ENCODE measurements around the gene RBM18.

Gene RBM18

DNA sequence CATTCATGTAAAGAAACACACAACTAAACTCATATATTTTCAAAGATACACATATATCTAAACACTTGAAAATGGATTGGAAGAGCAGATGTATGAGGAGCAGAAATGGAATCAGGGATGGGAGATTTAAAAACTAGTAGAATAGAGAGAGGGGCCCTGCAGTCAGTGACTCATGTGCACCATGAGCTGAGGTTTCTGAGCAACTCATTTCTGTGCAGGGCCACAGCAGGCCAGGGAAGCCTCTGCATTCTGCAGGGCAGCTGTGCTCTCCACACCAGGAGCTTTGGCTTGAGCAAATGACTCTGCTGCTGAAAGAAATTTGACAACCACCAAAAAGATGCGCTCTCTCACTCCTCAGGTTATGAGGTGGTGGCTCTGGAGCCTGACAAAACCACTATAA lies 63.0 kb downstream of the RBM18 start:
- DNase-seq = no peak

DNA sequence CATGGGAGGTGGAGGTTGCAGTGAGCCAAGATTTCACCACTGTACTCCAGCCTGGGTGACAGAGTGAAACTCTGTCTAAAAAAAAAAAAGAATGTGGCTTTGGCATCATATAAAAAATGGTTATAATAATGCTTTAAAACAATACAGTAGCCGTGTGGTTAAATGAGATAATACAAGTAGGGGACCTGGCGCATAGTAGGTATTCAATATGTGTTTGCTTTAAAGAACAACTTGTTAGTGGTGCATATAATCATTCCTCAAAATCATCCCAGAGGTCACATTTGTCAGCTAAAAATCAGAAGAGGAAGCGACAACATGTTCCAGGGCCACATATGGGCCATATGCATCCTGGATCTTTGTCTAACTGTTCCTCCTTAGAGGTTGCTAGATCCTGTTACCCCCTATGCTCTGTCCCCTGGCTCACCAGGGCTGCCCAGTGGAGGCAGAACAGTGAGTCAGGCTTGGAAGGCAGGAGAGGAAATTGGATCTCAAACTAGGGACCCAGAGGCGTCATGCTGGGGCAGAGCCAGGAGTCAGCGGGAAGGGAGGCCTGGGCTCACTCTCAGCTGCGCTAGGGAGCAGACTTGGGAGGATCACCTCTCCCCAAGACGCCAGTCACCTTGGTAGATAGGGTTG lies 63.6 kb downstream of the RBM18 start:
- DNase-seq = no peak

DNA sequence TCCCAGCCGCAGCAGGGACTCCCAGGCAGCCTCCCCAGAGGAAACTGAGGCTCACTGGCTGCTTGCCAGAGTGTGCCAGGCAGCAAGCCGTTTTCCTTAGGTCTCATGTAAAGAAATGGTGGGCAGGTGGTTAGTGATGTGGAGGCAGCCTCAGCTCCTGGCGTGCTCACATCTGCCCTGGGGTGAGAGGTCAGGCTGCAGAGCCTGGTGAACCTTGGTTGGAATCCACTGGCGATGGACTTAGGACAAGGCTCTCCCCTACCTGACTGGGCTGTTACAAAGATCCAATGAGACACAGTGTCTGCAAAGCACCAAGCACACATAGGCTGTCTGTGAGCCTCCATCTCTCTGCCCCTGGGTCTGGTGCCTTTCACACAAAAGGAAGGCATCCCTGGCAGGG lies 66.8 kb downstream of the RBM18 start:
- DNase-seq = no peak

DNA sequence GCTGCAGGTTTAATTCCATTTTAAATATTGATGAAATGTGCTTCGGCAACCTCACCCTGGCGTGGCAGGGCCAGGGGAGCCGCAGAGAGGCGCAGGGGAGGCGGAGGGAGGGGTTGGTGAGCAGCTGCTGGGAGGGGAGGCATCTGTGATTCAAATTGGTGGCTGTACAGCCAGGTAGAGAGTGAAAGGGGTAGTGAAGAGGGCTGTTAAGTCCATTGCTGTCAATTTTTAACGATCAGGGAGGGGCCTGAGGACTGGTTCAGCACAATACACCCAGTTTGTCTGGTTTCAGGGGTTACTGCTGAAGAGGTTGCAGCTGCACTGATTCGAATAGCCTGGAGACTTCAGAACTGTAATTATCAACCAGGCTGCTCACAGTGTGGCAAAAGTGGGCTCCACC lies 67.2 kb downstream of the RBM18 start:
- DNase-seq = peak; percentile 15

DNA sequence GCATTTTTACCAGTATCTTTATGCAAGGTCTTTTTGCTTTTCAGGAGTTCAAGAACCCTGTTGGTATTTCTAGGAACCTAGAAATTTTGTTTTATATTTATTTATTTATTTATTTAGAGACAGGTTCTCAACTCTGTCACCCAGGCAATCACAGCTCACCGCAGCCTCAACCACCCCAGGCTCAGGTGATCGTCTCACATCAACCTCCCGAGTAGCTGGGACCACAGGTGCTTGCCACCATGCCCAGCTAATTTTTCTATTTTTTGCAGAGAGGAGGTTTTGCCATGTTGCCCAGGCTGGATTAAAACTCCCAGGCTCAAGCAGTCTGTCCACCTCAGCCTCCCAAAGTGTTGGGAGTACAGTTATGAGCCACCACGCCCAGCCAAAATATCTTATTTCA lies 68.8 kb downstream of the RBM18 start:
- DNase-seq = no peak

DNA sequence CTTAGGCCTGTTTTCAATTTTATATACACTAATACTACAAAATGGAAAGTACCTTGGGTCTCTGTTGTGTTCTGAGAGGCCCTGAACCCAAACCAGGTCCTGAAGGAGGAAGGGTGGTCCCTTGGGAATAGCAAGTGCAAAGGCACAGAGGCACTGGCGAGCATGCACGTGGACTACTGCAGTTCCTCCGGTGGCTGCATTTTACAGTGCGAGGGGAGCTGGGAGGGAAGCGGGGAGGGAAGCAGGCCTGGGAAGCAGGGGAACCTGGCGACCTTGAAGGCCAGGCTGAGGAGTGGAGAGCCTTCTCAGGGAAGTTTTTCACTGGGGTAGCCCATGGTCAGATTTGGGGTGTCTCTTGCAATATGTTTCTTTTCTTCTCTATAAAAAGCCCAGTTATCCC lies 71.0 kb downstream of the RBM18 start:
- no peak for DNase-seq

DNA sequence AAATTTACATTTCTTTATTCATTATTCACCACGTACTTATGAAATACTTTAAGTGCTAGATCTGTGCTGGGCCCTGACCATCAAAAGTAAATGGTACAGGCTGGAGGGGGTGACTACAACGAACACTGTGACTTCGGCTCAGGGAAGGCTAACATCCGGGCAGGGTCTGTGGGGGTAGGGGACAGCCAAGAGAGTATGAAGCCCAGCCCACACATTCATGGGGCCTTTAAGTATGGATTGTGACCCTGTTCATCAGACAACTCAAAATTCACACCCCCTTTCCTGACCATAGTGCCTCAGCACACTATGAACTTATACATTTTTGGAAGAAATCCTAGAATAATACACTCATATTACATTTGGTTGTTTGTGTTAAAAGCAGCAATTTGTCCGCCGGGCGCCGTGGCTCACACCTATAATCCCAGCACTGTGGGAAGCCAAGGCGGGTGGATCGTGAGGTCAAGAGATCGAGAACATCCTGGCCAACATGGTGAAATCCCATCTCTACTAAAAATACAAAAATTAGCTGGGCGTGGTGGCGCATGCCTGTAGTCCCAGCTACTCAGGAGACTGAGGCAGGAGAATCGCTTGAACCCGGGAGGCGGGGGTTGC lies 71.6 kb downstream of the RBM18 start:
- no peak for DNase-seq

DNA sequence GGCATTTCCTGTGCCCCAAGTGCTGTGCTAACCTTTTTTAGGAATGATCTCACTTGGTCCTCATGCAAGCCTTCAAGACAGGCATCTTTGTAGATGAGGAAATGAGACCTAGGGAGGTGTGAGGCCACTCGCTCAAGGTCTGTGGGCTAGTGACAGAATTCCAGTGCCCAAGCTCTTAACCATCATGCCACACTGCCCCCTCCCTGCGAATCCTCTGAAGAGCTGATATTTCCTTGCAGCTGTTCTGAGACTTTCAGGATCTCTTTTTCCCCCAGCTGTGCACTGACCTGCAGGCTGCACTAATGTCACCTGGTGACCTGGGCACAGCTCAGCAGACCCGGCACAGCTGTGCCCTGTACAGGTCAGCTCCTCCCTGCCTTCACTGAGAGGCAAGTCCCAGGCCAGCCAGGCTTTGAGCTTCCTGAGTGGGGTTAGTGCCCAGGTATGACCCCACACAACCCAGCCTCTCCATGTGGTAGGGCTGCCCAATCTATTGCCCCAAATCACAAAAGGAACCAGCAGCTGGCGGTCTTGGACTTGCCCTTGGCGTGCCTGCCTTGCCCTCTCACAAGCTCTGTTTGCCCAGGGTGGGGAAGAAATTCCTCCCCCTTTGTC lies 72.3 kb downstream of the RBM18 start:
- DNase-seq = no peak

DNA sequence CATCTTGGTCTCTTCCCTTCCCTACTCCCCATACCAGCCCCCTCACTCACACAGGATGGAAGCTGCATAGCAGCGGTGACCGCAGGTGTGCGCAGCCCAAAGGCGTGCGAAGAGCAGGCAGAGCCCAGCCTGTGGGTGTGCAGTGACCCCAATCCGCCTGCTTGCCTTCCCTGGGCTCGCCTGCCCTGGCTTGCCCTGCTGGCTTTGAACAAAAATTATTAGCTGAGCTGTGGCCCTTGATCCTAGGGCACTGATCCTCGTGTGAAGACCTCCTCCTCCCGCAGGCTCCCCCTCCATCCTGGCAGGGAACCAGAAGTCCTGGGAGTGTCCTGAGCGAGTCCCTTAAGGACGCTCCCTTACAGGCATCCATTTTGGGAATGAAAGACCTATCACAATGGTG lies 73.1 kb downstream of the RBM18 start:
- no peak for DNase-seq

DNA sequence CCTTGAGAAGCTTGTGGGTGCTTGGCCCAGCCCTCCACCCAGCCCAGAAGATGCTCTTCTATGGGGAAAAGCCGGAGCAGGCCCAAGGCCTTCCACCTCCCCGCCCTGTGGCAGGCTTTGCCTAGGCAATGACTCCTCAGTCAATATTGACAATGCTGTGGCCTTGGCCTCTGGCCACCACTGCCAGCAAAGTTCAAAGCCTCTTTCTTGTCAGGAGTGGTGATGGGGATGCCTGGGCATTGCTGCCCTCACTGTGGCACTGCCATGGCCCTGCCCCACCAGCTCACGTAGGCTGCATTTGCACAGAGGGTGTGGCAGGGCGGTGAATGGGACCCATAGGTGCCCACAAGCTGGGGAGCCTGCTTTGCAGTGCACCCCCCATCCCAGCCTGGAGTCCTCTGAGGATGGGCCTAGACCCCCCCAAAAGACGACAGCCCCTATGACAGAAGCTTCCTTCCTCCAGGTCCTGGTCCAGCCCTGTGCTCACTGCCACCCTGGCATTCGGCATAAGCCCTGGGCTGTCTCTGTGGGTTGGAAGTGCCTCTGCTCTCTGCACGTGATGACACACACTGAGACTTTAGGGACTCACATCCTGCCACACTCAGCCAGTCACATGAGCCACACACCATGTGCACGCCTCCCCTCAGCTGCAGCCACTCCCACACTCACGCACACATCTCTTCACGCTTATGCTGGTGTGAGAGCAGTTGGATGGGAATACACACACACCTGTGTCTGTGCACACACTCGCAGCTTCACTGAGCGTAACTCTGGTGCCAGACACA lies 73.9 kb downstream of the RBM18 start:
- DNase-seq = no peak

DNA sequence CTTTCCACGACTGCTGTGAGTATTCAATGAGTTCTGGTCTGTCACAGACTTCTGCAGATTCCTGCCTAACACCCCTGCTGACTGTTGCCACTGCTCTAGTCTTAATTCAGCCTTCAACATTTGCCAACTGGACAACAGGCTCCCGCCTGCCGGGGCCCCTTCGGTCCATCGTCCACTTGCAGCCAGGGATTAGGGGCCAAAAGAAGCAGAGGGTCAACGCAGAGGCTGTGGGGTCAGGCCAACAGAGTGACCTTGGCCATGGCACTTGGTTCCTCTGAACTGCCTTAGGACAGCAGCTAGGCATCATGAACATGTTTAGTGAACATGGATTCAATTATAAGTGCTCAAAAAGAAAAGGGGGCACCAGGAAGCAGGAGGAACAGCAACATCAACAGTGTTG lies 76.3 kb downstream of the RBM18 start:
- DNase-seq = no peak
